ENCODE results near the gene MAPK8. TPM values are rescaled to one million over a fixed set of nuclear protein-coding genes. Genes with fewer than 3 reads are reported as not detected.

Gene MAPK8
- polyA plus RNA-seq, 3 donors = 18.4 to 21.1 (median 18.5) TPM

- Histone ChIP-seq H3K9ac (ENCODE audit: insufficient read depth, low read length, poor library complexity, severe bottlenecking) (no peak overlapping the region), H3K4me2 (replicated peaks; ENCODE audit: extremely low read depth, low read length, poor library complexity, severe bottlenecking) (no peak overlapping the region), H3K27me3 (ENCODE audit: control insufficient read depth in 2 of 2, insufficient read depth in 2 of 2, low read length in 2 of 2) (no peaks in the 10 kb centered on the region), H3K36me3 (replicated peaks in 1 of 2; ENCODE audit: control insufficient read depth in 1 of 2, insufficient read depth in 2 of 2, low read length in 2 of 2) (no peaks in the 10 kb centered on the region), H3K9me3 (replicated peaks in 1 of 2; ENCODE audit: control insufficient read depth in 1 of 2, insufficient read depth in 1 of 2, low read length in 2 of 2) (peaks cover 0 to 9% of the 10 kb centered on the region in 2 donors), H3K4me1 (ENCODE audit: control insufficient read depth in 1 of 2, insufficient read depth in 2 of 2, low read length in 2 of 2) (peaks cover 0 to 2% of the 10 kb centered on the region in 2 donors), H3K79me2 (ENCODE audit: insufficient read depth, low read length) (no peaks in the 10 kb centered on the region), H4K20me1 (ENCODE audit: insufficient read depth, low read length) (no peaks in the 10 kb centered on the region), H2AFZ (ENCODE audit: insufficient read depth, low read depth, low read length, poor library complexity, severe bottlenecking) (no peak overlapping the region), H3K4me3 (replicated peaks in 1 of 3; ENCODE audit: low read depth in 2 of 3, low read length in 3 of 3) (no peak overlapping the region), H3K27ac (ENCODE audit: low read depth in 1 of 2, low read length in 2 of 2) (no peak overlapping the region)
- TF ChIP-seq CTCF (IDR thresholded peaks at IDR 0.05) = no peak
- H3K36me3 Mint-ChIP-seq = no peaks in the 10 kb centered on the region
- H3K4me1 Mint-ChIP-seq = peaks cover 4% of the 10 kb centered on the region
- no peak overlapping the region for H3K4me3 Mint-ChIP-seq
- 80% methylated on average over 2 of the region's 4 CpGs for WGBS (ENCODE audit: insufficient coverage)
- no peak for DNase-seq
- H3K27ac Mint-ChIP-seq = no peak overlapping the region
- intact Hi-C loops (cut with micrococcal nuclease) = no loop called here
- peaks cover 0 to 3% (median 2%) of the 10 kb centered on the region in 3 donors for H3K27me3 Mint-ChIP-seq (ENCODE audit: low read depth in 3 of 3)
- peaks cover 8 to 23% (median 19%) of the 10 kb centered on the region in 7 donors for H3K9me3 Mint-ChIP-seq
Observed at GRCh38 chr10:48284811-48285210, 21.7 kb upstream of the MAPK8 start.

- Mint-ChIP-seq H3K27ac (no peak overlapping the region), H3K4me3 (no peak overlapping the region), H3K9me3 (peaks cover 8 to 21% (median 17%) of the 10 kb centered on the region in 7 donors), H3K4me1 (peaks cover 7% of the 10 kb centered on the region), H3K27me3 (ENCODE audit: low read depth in 3 of 3) (peaks cover 0 to 3% (median 2%) of the 10 kb centered on the region in 3 donors), H3K36me3 (no peaks in the 10 kb centered on the region)
- no peak overlapping the region for H3K9ac ChIP-seq (ENCODE audit: insufficient read depth, low read length, poor library complexity, severe bottlenecking)
- H2AFZ ChIP-seq (ENCODE audit: insufficient read depth, low read depth, low read length, poor library complexity, severe bottlenecking) = no peak overlapping the region
- peaks cover 0 to 9% of the 10 kb centered on the region in 2 donors for H3K9me3 ChIP-seq (replicated peaks in 1 of 2; ENCODE audit: control insufficient read depth in 1 of 2, insufficient read depth in 1 of 2, low read length in 2 of 2)
- no peak overlapping the region for H3K4me2 ChIP-seq (replicated peaks; ENCODE audit: extremely low read depth, low read length, poor library complexity, severe bottlenecking)
- no peak overlapping the region for H3K4me3 ChIP-seq (replicated peaks in 1 of 3; ENCODE audit: low read depth in 2 of 3, low read length in 3 of 3)
- no peak for TF ChIP-seq CTCF (IDR thresholded peaks at IDR 0.05)
- no peaks in the 10 kb centered on the region for H3K79me2 ChIP-seq (ENCODE audit: insufficient read depth, low read length)
- H3K27ac ChIP-seq (ENCODE audit: low read depth in 1 of 2, low read length in 2 of 2) = no peak overlapping the region
- H4K20me1 ChIP-seq (ENCODE audit: insufficient read depth, low read length) = no peaks in the 10 kb centered on the region
- DNase-seq = no peak
- H3K4me1 ChIP-seq (ENCODE audit: control insufficient read depth in 1 of 2, insufficient read depth in 2 of 2, low read length in 2 of 2) = peaks cover 0 to 5% of the 10 kb centered on the region in 2 donors
- WGBS (ENCODE audit: insufficient coverage) = 93% methylated on average over 5 of the region's 5 CpGs
- H3K36me3 ChIP-seq (replicated peaks in 1 of 2; ENCODE audit: control insufficient read depth in 1 of 2, insufficient read depth in 2 of 2, low read length in 2 of 2) = no peaks in the 10 kb centered on the region
- intact Hi-C loops (cut with micrococcal nuclease) = no loop called here
- no peaks in the 10 kb centered on the region for H3K27me3 ChIP-seq (ENCODE audit: control insufficient read depth in 2 of 2, insufficient read depth in 2 of 2, low read length in 2 of 2)
Observed at GRCh38 chr10:48285710-48286109, 20.8 kb upstream of the MAPK8 start.
